Mesenchymal stem cell (in vitro differentiated cells and primary cell): ENCODE results near the gene EEF1A2.

Source experiments
- DNase-seq: peaks from one replicate; pipeline ENCODE4 v3.0.0-alpha.2; 2013
- H2AFZ ChIP-seq: one replicate; pipeline ENCODE4 v1.6.1; 2013; ENCODE audit warnings: low read depth, mild to moderate bottlenecking, control low read depth, inconsistent platforms, low read length, moderate library complexity
- H2AK5ac ChIP-seq: 2 replicates; pipeline ENCODE4 v1.6.1; 2013; ENCODE audit warnings: low read length, moderate library complexity, mild to moderate bottlenecking, inconsistent platforms; ENCODE audit not compliant: severe bottlenecking
- H2BK120ac ChIP-seq: one replicate; pipeline ENCODE4 v1.6.1; 2013; ENCODE audit warnings: low read depth, mild to moderate bottlenecking, inconsistent platforms, low read length, moderate library complexity
- H2BK12ac ChIP-seq, 2 experiments: one replicate each; pipeline ENCODE4 v1.6.1; 2013; ENCODE audit warnings: inconsistent platforms in 2 of 2, low read length in 2 of 2, mild to moderate bottlenecking in 2 of 2, moderate library complexity in 2 of 2, control low read depth in 1 of 2
- H2BK15ac ChIP-seq: one replicate; pipeline ENCODE4 v1.6.1; 2013; ENCODE audit warnings: mild to moderate bottlenecking, low read depth, inconsistent platforms; ENCODE audit not compliant: poor library complexity, severe bottlenecking
- H2BK5ac ChIP-seq: 2 replicates; pipeline ENCODE4 v1.6.1; 2013; ENCODE audit warnings: low read depth, mild to moderate bottlenecking, low read length, control low read depth, inconsistent platforms; ENCODE audit not compliant: poor library complexity, severe bottlenecking
- H3K14ac ChIP-seq, 2 experiments: one replicate each; pipeline ENCODE4 v1.6.1; 2013; ENCODE audit warnings: inconsistent platforms in 2 of 2, low read length in 2 of 2, control low read depth in 1 of 2, mild to moderate bottlenecking in 1 of 2, moderate library complexity in 1 of 2
- H3K18ac ChIP-seq, 2 experiments: one replicate each; pipeline ENCODE4 v1.6.1; 2013; ENCODE audit warnings: inconsistent platforms in 2 of 2, low read length in 2 of 2, control low read depth in 1 of 2, low read depth in 1 of 2, mild to moderate bottlenecking in 1 of 2
- H3K23ac ChIP-seq, 2 experiments: one replicate each; pipeline ENCODE4 v1.6.1; 2013; ENCODE audit warnings: inconsistent platforms in 2 of 2, low read length in 2 of 2, mild to moderate bottlenecking in 2 of 2, moderate library complexity in 2 of 2, control low read depth in 1 of 2
- H3K27ac ChIP-seq: 2 replicates; pipeline ENCODE4 v1.5.1; 2013; ENCODE audit warnings: mild to moderate bottlenecking, moderate library complexity, low read length, control low read depth, inconsistent platforms; ENCODE audit not compliant: poor library complexity, severe bottlenecking
- H3K27me3 ChIP-seq, 2 experiments: 2 replicates each; pipeline versions ENCODE4 v1.6.1 to v1.7.0; 2013; ENCODE audit warnings: low read length in 2 of 2, mild to moderate bottlenecking in 2 of 2, moderate library complexity in 2 of 2, control low read depth in 1 of 2, inconsistent platforms in 1 of 2; ENCODE audit not compliant: control insufficient read depth in 1 of 2, insufficient read depth in 1 of 2
- H3K36me3 ChIP-seq, 2 experiments: 2 replicates each; pipeline versions ENCODE4 v1.6.1 to v1.7.0; 2013; ENCODE audit warnings: low read length in 2 of 2, control low read depth in 1 of 2, inconsistent platforms in 1 of 2, low read depth in 1 of 2, mild to moderate bottlenecking in 1 of 2; ENCODE audit not compliant: insufficient read depth in 2 of 2, control insufficient read depth in 1 of 2
- H3K4ac ChIP-seq, 2 experiments: one replicate each; pipeline ENCODE4 v1.6.1; 2013; ENCODE audit warnings: inconsistent platforms in 2 of 2, low read length in 2 of 2, mild to moderate bottlenecking in 2 of 2, moderate library complexity in 2 of 2, control low read depth in 1 of 2, low read depth in 1 of 2
- H3K4me1 ChIP-seq: 2 replicates; pipeline ENCODE4 v1.6.1; 2013; ENCODE audit warnings: low read depth, low read length, control low read depth; ENCODE audit not compliant: control insufficient read depth, insufficient read depth
- H3K4me2 ChIP-seq: 2 replicates; pipeline ENCODE4 v1.6.1; 2013; ENCODE audit warnings: low read length, mild to moderate bottlenecking, inconsistent platforms; ENCODE audit not compliant: poor library complexity, severe bottlenecking
- H3K4me3 ChIP-seq, 2 experiments: 2 replicates each; pipeline versions ENCODE4 v1.5.1 to v1.7.0; 2013; ENCODE audit warnings: low read length in 2 of 2, mild to moderate bottlenecking in 2 of 2, control low read depth in 1 of 2, low read depth in 1 of 2; ENCODE audit not compliant: insufficient read depth in 1 of 2
- H3K79me1 ChIP-seq: replicated peaks from 2 replicates; pipeline ENCODE4 v1.6.1; 2013; ENCODE audit warnings: mild to moderate bottlenecking, control low read depth, low read length, inconsistent platforms; ENCODE audit not compliant: poor library complexity, severe bottlenecking
- H3K9ac ChIP-seq: 2 replicates; pipeline ENCODE4 v1.7.0; 2013; ENCODE audit warnings: mild to moderate bottlenecking, low read length, moderate library complexity
- H3K9me3 ChIP-seq: 2 replicates; pipeline ENCODE4 v1.7.0; 2013; ENCODE audit warnings: mild to moderate bottlenecking, low read length; ENCODE audit not compliant: control insufficient read depth
- H4K8ac ChIP-seq: one replicate; pipeline ENCODE4 v1.6.1; 2013; ENCODE audit warnings: inconsistent platforms, mild to moderate bottlenecking, low read length, moderate library complexity
- H4K91ac ChIP-seq: one replicate; pipeline ENCODE4 v1.6.1; 2013; ENCODE audit warnings: mild to moderate bottlenecking, low read length, inconsistent platforms
- WGBS: methylation state at CpG from one replicate; pipeline ENCODE4 v1.1.7; 2013; ENCODE audit warnings: mixed read lengths; 5-methylcytosine and 5-hydroxymethylcytosine counted together

EEF1A2 gene

DNA sequence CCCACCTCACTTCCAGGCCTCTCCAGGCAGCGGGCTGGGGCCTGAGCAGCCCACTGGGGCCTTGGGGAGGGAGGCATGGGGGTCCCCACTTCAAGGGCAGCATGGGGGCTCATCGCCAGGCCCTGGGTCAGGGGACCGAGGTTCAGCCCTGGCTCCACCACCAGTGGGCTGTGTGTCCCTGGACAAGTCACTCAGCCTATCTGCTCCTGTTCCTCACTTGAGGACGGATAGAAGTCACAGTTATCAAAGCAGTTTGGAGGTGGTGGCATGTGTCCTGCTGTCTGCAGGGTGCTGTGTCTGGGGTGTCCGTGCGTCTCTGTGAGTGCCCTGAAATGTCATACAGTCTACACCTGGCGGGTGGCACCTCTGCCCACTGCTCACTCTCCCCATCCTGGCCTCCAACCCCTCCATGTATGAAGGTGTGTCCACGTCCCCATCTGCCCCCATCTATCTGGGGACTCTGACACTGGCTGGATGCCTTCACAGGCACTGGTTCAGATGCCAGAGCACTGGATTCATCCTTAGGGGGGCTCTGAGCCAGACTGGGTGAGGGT lies 3.6 kb downstream of the EEF1A2 start:
- Histone ChIP-seq H3K27me3 (peaks cover 26 to 63% of the 10 kb centered on the region in 2 experiments), H3K14ac (no peak overlapping the region), H2AK5ac (no peak overlapping the region), H3K27ac (no peak overlapping the region), H3K18ac (no peak overlapping the region), H3K79me1 (no peaks in the 10 kb centered on the region), H3K36me3 (peaks cover 0 to 4% of the 10 kb centered on the region in 2 experiments), H2AFZ (no peak overlapping the region), H3K4ac (no peak overlapping the region), H3K9ac (no peak overlapping the region), H2BK12ac (no peak overlapping the region), H3K4me2 (no peak overlapping the region), H3K4me1 (peaks cover 22% of the 10 kb centered on the region), H2BK5ac (no peak overlapping the region), H4K91ac (no peak overlapping the region), H3K9me3 (peaks cover 6% of the 10 kb centered on the region), H3K4me3 (no peak overlapping the region), H2BK120ac (no peak overlapping the region), H4K8ac (no peak overlapping the region), H3K23ac (no peak overlapping the region), H2BK15ac (no peak overlapping the region)
- no peak for DNase-seq
- 84% methylated on average over 8 of the region's 8 CpGs for WGBS

DNA sequence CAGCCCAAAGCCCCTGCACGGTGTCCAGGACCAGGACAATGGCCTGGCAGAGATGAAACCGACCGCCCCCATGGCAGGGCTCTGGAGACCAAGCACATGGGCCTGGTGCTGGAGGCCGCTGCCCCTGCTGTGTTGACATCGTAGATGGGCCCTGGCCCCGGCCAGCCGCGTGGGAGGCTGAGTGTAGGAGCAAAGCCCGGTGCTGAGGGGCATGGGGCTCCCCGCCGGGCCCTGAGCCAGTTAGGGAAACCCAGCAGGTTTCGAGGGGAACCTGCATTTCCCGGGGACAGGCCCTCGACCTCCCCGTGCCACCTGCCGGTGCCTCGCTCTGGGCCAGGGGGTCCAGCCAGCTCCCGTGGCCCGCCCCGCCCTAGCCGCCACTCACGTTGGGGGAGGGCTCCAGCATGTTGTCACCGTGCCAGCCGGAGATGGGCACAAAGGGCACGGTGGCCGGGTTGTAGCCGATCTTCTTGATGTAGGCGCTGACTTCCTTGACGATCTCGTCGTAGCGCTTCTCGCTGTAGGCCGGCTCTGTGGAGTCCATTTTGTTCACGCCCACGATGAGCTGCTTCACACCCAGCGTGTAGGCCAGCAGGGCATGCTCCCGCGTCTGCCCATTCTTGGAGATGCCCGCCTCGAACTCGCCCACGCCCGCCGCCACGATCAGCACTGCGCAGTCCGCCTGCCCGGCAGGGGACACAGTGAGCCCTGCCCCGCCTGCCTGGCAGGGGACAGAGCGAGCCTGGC lies 4.3 kb downstream of the EEF1A2 start:
- H2BK5ac ChIP-seq, result no peak overlapping the region
- peaks cover 21% of the 10 kb centered on the region for H3K4me1 ChIP-seq
- H3K79me1 ChIP-seq, result no peaks in the 10 kb centered on the region
- no peak overlapping the region for H3K23ac ChIP-seq
- H3K9ac ChIP-seq, result no peak overlapping the region
- DNase-seq, result no peak
- WGBS, result 91% methylated on average over 51 of the region's 51 CpGs
- no peak overlapping the region for H4K8ac ChIP-seq
- peaks cover 6% of the 10 kb centered on the region for H3K9me3 ChIP-seq
- peak overlapping the region; percentile 9 for H4K91ac ChIP-seq
- no peak overlapping the region for H3K27ac ChIP-seq
- peaks cover 0 to 4% of the 10 kb centered on the region in 2 experiments for H3K36me3 ChIP-seq
- H3K14ac ChIP-seq, result no peak overlapping the region
- H3K18ac ChIP-seq, result no peak overlapping the region
- no peak overlapping the region for H3K4me3 ChIP-seq
- no peak overlapping the region for H3K4ac ChIP-seq
- no peak overlapping the region for H2BK120ac ChIP-seq
- no peak overlapping the region for H2AK5ac ChIP-seq
- H2BK12ac ChIP-seq, result no peak overlapping the region
- no peak overlapping the region for H3K4me2 ChIP-seq
- H3K27me3 ChIP-seq, result peaks cover 23 to 57% of the 10 kb centered on the region in 2 experiments
- no peak overlapping the region for H2AFZ ChIP-seq
- H2BK15ac ChIP-seq, result no peak overlapping the region

- no peak overlapping the region for H3K9ac ChIP-seq
- peaks cover 6% of the 10 kb centered on the region for H3K9me3 ChIP-seq
- H3K14ac ChIP-seq, result no peak overlapping the region
- no peak overlapping the region for H4K8ac ChIP-seq
- no peak overlapping the region for H2BK5ac ChIP-seq
- no peak overlapping the region for H2BK12ac ChIP-seq
- no peak overlapping the region for H2AK5ac ChIP-seq
- H2BK15ac ChIP-seq, result no peak overlapping the region
- no peak overlapping the region for H3K4ac ChIP-seq
- no peak overlapping the region for H2AFZ ChIP-seq
- H3K27ac ChIP-seq, result no peak overlapping the region
- no peak for DNase-seq
- no peak overlapping the region for H4K91ac ChIP-seq
- H3K36me3 ChIP-seq, result peaks cover 0 to 4% of the 10 kb centered on the region in 2 experiments
- no peak overlapping the region for H3K18ac ChIP-seq
- no peak overlapping the region for H3K4me3 ChIP-seq
- H2BK120ac ChIP-seq, result no peak overlapping the region
- no peaks in the 10 kb centered on the region for H3K79me1 ChIP-seq
- H3K4me2 ChIP-seq, result no peak overlapping the region
- no peak overlapping the region for H3K23ac ChIP-seq
- 95% methylated on average over 7 of the region's 7 CpGs for WGBS
- H3K27me3 ChIP-seq, result peaks cover 23 to 55% of the 10 kb centered on the region in 2 experiments
- peaks cover 16% of the 10 kb centered on the region for H3K4me1 ChIP-seq
Observed at GRCh38 chr20:63494084-63494419, 4.8 kb downstream of the EEF1A2 start.

GRCh38 chr20:63493563-63494020 lies 5.3 kb downstream of the EEF1A2 start:
- H3K27me3 ChIP-seq, result peaks cover 28 to 60% of the 10 kb centered on the region in 2 experiments
- no peak overlapping the region for H4K91ac ChIP-seq
- H3K9ac ChIP-seq, result no peak overlapping the region
- H2BK120ac ChIP-seq, result no peak overlapping the region
- H3K36me3 ChIP-seq, result peaks cover 0 to 4% of the 10 kb centered on the region in 2 experiments
- no peak for DNase-seq
- no peak overlapping the region for H3K14ac ChIP-seq
- H2AFZ ChIP-seq, result no peak overlapping the region
- no peak overlapping the region for H3K23ac ChIP-seq
- peaks cover 13% of the 10 kb centered on the region for H3K4me1 ChIP-seq
- no peak overlapping the region for H2BK12ac ChIP-seq
- H3K79me1 ChIP-seq, result no peaks in the 10 kb centered on the region
- WGBS, result 84% methylated on average over 13 of the region's 13 CpGs
- H3K27ac ChIP-seq, result no peak overlapping the region
- no peak overlapping the region for H2BK15ac ChIP-seq
- H3K4me2 ChIP-seq, result no peak overlapping the region
- H4K8ac ChIP-seq, result no peak overlapping the region
- no peak overlapping the region for H3K18ac ChIP-seq
- no peak overlapping the region for H2AK5ac ChIP-seq
- no peak overlapping the region for H2BK5ac ChIP-seq
- peaks cover 6% of the 10 kb centered on the region for H3K9me3 ChIP-seq
- H3K4me3 ChIP-seq, result no peak overlapping the region
- no peak overlapping the region for H3K4ac ChIP-seq
